Natural killer cell (primary cell): ENCODE data around the gene RTN4IP1. TPM values are rescaled to one million over a fixed set of nuclear protein-coding genes. Genes with fewer than 3 reads are reported as not detected.

Source experiments
- ATAC-seq, 3 donors: fragments of 150-1000 bp in 2 of 3; fragments of 200-7000 bp in 1 of 3; cut with Tn5 transposase; 1 replicate in 1 of 3; 2 replicates in 2 of 3; pipeline ENCODE4 v1.10.0; 2021; ENCODE audit warnings: mild to moderate bottlenecking in 2 of 3, moderate library complexity in 2 of 3
- DNase-seq, 2 donors: peaks; one replicate each; pipeline versions ENCODE4 v3.0.0 to v3.0.0-alpha.2; 2013 to 2021; ENCODE audit warnings: mixed read lengths in 1 of 2
- H3K27ac ChIP-seq: one replicate; pipeline ENCODE4 v1.5.1; 2013; ENCODE audit warnings: mild to moderate bottlenecking, low read length
- H3K27me3 ChIP-seq: one replicate; pipeline ENCODE4 v1.6.1; 2013; ENCODE audit warnings: low read length; ENCODE audit not compliant: control insufficient read depth, insufficient read depth
- H3K36me3 ChIP-seq: one replicate; pipeline ENCODE4 v1.6.1; 2013; ENCODE audit warnings: low read length; ENCODE audit not compliant: control insufficient read depth, insufficient read depth
- H3K4me1 ChIP-seq: one replicate; pipeline ENCODE4 v1.6.1; 2013; ENCODE audit warnings: low read length; ENCODE audit not compliant: control insufficient read depth, insufficient read depth
- H3K4me3 ChIP-seq: one replicate; pipeline ENCODE4 v1.5.1; 2013; ENCODE audit warnings: low read length
- H3K9me3 ChIP-seq: one replicate; pipeline ENCODE4 v1.6.1; 2013; ENCODE audit warnings: low read length; ENCODE audit not compliant: control insufficient read depth, insufficient read depth
- H3K27ac Mint-ChIP-seq, 2 donors: one replicate each; pipeline ENCODE4 v1.8.0; 2022; ENCODE audit warnings: mild to moderate bottlenecking in 2 of 2, mixed read lengths in 2 of 2, moderate library complexity in 1 of 2
- H3K27me3 Mint-ChIP-seq, 2 donors: one replicate each; pipeline ENCODE4 v1.8.0; 2022; ENCODE audit warnings: low read depth in 2 of 2, mixed read lengths in 2 of 2
- H3K36me3 Mint-ChIP-seq: one replicate; pipeline ENCODE4 v1.8.0; 2022; ENCODE audit warnings: mixed read lengths
- H3K4me1 Mint-ChIP-seq, 2 donors: one replicate each; pipeline ENCODE4 v1.8.0; 2022; ENCODE audit warnings: mixed read lengths in 2 of 2
- H3K4me3 Mint-ChIP-seq: one replicate; pipeline ENCODE4 v1.8.0; 2022; ENCODE audit warnings: mild to moderate bottlenecking, moderate library complexity, mixed read lengths
- H3K9me3 Mint-ChIP-seq, 2 donors: one replicate each; pipeline ENCODE4 v1.8.0; 2022; ENCODE audit warnings: mixed read lengths in 2 of 2
- WGBS: methylation state at CpG from one replicate; pipeline ENCODE4 v1.1.7; 2013; ENCODE audit warnings: missing lambda C conversion rate; ENCODE audit not compliant: insufficient coverage; 5-methylcytosine and 5-hydroxymethylcytosine counted together
- intact Hi-C: fragments of 100-400 bp; cut with micrococcal nuclease; formaldehyde crosslinking; loops from one replicate; pipeline ENCODE4 v1.14.2; 2022
- total RNA-seq, 4 donors: library from RNA; stranded (reverse); fragments of 120-200 nt in 1 of 4; gene quantifications; one replicate each; pipeline versions ENCODE4 v1.2.3 to v1.2.4, GENCODE V29; 2013 to 2022
- TF ChIP-seq, protein P1 (sequence below): fragments of 200-600 bp; IDR thresholded peaks from one replicate; pipeline ENCODE4 v1.8.0; 2022; ENCODE audit warnings: antibody characterized with exemption

Gene RTN4IP1
- total RNA-seq, 3 donors from 2014 or later (not counting 1 experiment from before 2014, with no cell fraction given): 2.9 to 5.5 (median 5.0) TPM

DNA sequence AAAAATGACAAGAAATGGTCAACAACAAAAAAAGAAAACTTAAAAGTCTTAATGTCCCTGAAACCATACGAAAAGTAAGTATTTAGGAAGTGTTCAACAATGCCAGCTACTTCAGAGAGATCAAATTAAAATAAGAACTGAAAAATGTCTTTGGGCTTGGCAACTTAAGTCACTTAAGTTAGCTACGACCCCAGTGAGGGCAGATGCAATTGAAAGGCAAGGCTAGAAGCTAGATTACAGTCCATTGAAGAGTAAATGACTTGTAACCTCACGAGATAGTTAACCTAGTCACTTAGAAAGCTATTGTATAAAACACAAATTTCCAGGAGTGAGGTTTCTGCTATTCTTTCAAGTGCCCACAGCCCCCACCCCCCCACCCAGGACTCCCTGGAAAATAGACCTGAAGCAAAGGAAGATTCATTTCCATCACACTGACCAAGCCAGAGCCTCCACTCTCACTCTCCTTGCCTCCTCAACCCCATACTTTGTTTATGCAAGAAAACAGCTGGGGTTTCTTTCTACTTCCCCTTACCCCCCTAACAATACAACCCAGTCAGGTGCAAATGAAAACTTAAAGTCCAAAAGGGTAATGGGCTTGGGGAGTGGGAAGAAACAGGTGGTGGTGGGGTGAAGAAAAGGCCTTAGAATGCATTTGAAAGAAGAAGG lies 14.6 kb downstream of the RTN4IP1 start:
- Mint-ChIP-seq H3K4me3 (no peak overlapping the region), H3K27ac (no peak overlapping the region), H3K27me3 (no peaks in the 10 kb centered on the region), H3K9me3 (no peaks in the 10 kb centered on the region), H3K36me3 (no peaks in the 10 kb centered on the region), H3K4me1 (no peaks in the 10 kb centered on the region)
- no peaks in the 10 kb centered on the region for H3K9me3 ChIP-seq
- H3K36me3 ChIP-seq: no peaks in the 10 kb centered on the region
- TF ChIP-seq, protein P1, sequence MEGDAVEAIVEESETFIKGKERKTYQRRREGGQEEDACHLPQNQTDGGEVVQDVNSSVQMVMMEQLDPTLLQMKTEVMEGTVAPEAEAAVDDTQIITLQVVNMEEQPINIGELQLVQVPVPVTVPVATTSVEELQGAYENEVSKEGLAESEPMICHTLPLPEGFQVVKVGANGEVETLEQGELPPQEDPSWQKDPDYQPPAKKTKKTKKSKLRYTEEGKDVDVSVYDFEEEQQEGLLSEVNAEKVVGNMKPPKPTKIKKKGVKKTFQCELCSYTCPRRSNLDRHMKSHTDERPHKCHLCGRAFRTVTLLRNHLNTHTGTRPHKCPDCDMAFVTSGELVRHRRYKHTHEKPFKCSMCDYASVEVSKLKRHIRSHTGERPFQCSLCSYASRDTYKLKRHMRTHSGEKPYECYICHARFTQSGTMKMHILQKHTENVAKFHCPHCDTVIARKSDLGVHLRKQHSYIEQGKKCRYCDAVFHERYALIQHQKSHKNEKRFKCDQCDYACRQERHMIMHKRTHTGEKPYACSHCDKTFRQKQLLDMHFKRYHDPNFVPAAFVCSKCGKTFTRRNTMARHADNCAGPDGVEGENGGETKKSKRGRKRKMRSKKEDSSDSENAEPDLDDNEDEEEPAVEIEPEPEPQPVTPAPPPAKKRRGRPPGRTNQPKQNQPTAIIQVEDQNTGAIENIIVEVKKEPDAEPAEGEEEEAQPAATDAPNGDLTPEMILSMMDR: no peak
- ATAC-seq: no peak
- no peak overlapping the region for H3K27ac ChIP-seq
- intact Hi-C loops: no loop called here
- 77% methylated on average over 3 of the region's 3 CpGs for WGBS
- no peak overlapping the region for H3K4me3 ChIP-seq
- H3K27me3 ChIP-seq: no peaks in the 10 kb centered on the region
- DNase-seq: no peak
- no peaks in the 10 kb centered on the region for H3K4me1 ChIP-seq

DNA sequence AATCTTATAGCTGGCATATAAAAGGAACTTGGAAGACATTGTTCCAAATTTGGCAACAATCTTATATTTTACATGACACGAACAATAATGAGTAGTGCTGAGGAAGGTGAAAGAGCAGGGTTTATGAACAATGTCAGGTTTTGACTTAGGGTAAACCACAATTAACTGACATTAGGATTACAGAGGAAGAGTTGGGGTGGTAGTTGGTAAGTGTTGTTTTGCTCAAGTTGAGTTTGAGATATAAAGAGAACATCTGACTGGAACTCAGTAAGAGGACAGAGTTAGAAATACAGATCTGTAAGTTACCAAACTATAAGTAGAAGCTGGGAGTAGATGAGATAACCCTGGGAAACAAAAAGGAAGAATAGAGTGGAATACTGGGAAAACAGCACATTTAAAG lies 15.1 kb downstream of the RTN4IP1 start:
- WGBS: 40% methylated on average over 1 of the region's 1 CpG
- Mint-ChIP-seq H3K9me3 (no peaks in the 10 kb centered on the region), H3K36me3 (no peaks in the 10 kb centered on the region), H3K27ac (no peak overlapping the region), H3K4me3 (no peak overlapping the region), H3K27me3 (no peaks in the 10 kb centered on the region), H3K4me1 (no peaks in the 10 kb centered on the region)
- DNase-seq (no peak), ATAC-seq (no peak)
- Histone ChIP-seq H3K4me1 (no peaks in the 10 kb centered on the region), H3K36me3 (no peaks in the 10 kb centered on the region), H3K9me3 (no peaks in the 10 kb centered on the region), H3K27me3 (no peaks in the 10 kb centered on the region), H3K4me3 (no peak overlapping the region), H3K27ac (no peak overlapping the region)
- TF ChIP-seq, protein P1: no peak
- intact Hi-C loops: no loop called here

DNA sequence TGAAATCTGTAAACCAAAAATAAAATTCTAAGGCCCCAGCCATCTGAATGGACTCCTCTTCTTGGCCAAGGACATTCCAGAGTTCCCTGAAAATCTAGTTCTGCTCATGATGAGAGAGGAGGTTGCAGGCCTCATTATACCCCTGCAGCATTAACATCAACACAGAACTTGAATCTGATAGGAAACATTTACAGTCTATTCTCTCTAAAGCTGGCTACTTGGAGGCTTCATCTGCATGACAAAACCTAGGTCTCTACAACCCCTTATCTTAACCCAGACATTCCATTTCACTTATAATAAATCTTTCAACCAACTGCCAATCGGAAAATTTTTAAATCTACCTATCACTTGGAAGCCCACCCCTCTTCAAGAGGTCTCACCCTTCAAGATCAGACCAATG lies 15.7 kb downstream of the RTN4IP1 start:
- ATAC-seq (no peak), DNase-seq (no peak)
- no peak overlapping the region for H3K4me3 ChIP-seq
- H3K9me3 ChIP-seq: no peaks in the 10 kb centered on the region
- no peak overlapping the region for H3K4me3 Mint-ChIP-seq
- TF ChIP-seq, protein P1: no peak
- H3K9me3 Mint-ChIP-seq: no peaks in the 10 kb centered on the region
- H3K27ac Mint-ChIP-seq: no peak overlapping the region
- intact Hi-C loops: no loop called here
- no peaks in the 10 kb centered on the region for H3K27me3 ChIP-seq
- H3K36me3 Mint-ChIP-seq: no peaks in the 10 kb centered on the region
- H3K27ac ChIP-seq: no peak overlapping the region
- no peaks in the 10 kb centered on the region for H3K4me1 ChIP-seq
- no peaks in the 10 kb centered on the region for H3K4me1 Mint-ChIP-seq
- no peaks in the 10 kb centered on the region for H3K27me3 Mint-ChIP-seq
- H3K36me3 ChIP-seq: no peaks in the 10 kb centered on the region
- WGBS: 100% methylated on average over 1 of the region's 1 CpG
